Astrocyte of the cerebellum (primary cell): Measurements from ENCODE around the gene RIT1.

Experiments
- DNase-seq: peaks from one replicate; pipeline ENCODE4 v3.0.0-alpha.2; 2011; ENCODE audit warnings: low read depth
- H3K4me3 ChIP-seq: 2 replicates; pipeline ENCODE4 v1.5.1; 2011; ENCODE audit warnings: mild to moderate bottlenecking, low read depth, low read length, moderate library complexity
- CTCF ChIP-seq: IDR thresholded peaks from 2 replicates; pipeline ENCODE4 v1.5.1; 2012; ENCODE audit warnings: low read length, low read depth, moderate library complexity, mild to moderate bottlenecking; ENCODE audit errors: missing control alignments
- in situ Hi-C: cut with HindIII; loops from 2 replicates; pipeline ENCODE4 v1.10.0; 2017; ENCODE audit warnings: low sequenced_read_pairs

The RIT1 gene

GRCh38 chr1:155941845-155942531, 30.8 kb upstream of the RIT1 start:
- in situ Hi-C loops, result no loop called here
- no peak for DNase-seq
- TF ChIP-seq CTCF, result no peak
- no peak overlapping the region for H3K4me3 ChIP-seq

GRCh38 chr1:155940993-155941844, 30.1 kb upstream of the RIT1 start, which contains the start of gene RXFP4:
Gene RXFP4, plus strand, starts transcription at chr1:155941638. Its CDS starts 72 bp downstream, at chr1:155941710.
- in situ Hi-C loops, result no loop called here
- no peak for TF ChIP-seq CTCF
- no peak for DNase-seq
- H3K4me3 ChIP-seq, result no peak within 1 kb of the TSS

DNA sequence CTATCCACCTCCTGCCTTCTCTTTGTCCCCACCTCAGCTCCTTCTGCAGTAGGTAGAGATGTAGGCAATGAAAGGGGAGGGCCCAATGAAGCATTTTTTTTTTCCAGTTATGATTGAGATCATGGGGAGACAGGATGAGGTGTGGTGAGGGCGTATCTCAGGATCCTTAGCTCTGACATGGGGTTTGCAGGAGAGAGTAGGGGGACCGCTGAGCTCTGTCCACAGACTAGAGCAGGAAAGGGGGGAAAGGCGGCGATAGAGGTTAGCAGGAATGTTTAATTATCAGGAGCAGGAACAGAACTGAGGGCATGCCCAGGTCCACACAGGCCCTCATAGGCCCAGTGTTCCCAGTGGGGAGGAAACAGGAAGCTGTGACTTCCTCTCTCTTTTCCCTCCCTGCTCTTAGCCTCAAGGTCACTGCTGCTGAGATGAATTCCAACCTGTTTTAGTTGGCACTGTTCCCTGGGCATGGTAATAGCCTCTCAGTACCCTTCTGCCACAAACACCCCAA, 29.4 kb upstream of the RIT1 start:
- H3K4me3 ChIP-seq, result no peak overlapping the region
- in situ Hi-C loops, result no loop called here
- no peak for TF ChIP-seq CTCF
- peak; percentile 6 for DNase-seq

- in situ Hi-C loops, result no loop called here
- DNase-seq, result peak; percentile 75
- peak; percentile 80 for TF ChIP-seq CTCF
- no peak overlapping the region for H3K4me3 ChIP-seq
These were observed 27.1 kb upstream of the RIT1 start for GRCh38 chr1:155938220-155938627.

DNA sequence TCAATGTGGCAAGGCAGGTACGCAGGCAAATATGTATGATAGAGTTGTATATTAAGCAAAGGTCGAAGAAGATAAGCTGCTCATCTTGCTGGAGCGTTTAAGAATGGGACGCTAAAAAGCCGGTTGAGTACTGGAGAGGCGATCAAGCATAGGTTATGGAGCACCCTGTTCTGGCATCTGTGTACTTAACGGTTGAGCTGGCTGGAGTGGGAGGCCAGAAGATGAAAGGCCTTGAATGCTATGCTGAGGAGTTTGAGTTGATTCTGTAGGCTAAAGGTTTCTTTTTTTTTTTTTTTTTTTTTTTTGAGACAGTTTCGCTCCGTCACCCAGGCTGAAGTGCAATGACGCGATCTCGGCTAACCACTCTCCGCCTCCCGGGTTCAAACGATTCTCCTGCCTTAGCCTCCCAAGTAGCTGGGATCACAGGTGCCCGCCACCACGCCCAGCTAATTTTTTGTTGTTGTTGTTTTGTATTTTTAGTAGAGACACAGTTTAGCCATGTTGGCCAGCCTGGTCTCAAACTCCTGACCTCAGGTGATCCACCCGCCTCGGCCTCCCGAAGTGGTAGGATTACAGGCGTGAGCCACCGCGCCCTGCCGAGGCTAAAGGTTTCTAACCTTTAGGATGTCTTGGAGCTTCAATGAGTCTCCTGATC, 23.9 kb upstream of the RIT1 start:
- peak overlapping the region; percentile 98 for H3K4me3 ChIP-seq
- no peak for TF ChIP-seq CTCF
- no peak for DNase-seq
- in situ Hi-C loops, result no loop called here
